Nephron progenitor cell (in vitro differentiated cells): ENCODE measurements around the gene LRRTM3.

ENCODE experiments used
- DNase-seq: peaks from one replicate; pipeline ENCODE4 v3.0.0; 2021
- H3K27ac Mint-ChIP-seq: 2 replicates; pipeline ENCODE4 v1.8.0; 2021; ENCODE audit warnings: mild to moderate bottlenecking, moderate library complexity, mixed read lengths
- H3K27me3 Mint-ChIP-seq: 2 replicates; pipeline ENCODE4 v1.8.0; 2021; ENCODE audit warnings: mild to moderate bottlenecking, low read depth, mixed read lengths; ENCODE audit not compliant: poor library complexity
- H3K36me3 Mint-ChIP-seq: 2 replicates; pipeline ENCODE4 v1.8.0; 2021; ENCODE audit warnings: low read depth, mixed read lengths
- H3K4me1 Mint-ChIP-seq: 2 replicates; pipeline ENCODE4 v1.8.0; 2021; ENCODE audit warnings: mixed read lengths
- H3K4me3 Mint-ChIP-seq: 2 replicates; pipeline ENCODE4 v1.8.0; 2021; ENCODE audit warnings: mild to moderate bottlenecking, moderate library complexity, mixed read lengths
- H3K9me3 Mint-ChIP-seq: 2 replicates; pipeline ENCODE4 v1.8.0; 2021; ENCODE audit warnings: mild to moderate bottlenecking, moderate library complexity, mixed read lengths
- TF ChIP-seq, protein P1 (sequence below): fragments of 200-600 bp; sonication (generic); IDR thresholded peaks from 2 replicates; pipeline ENCODE4 v1.5.0; 2021; ENCODE audit warnings: antibody characterized with exemption

The LRRTM3 gene

DNA sequence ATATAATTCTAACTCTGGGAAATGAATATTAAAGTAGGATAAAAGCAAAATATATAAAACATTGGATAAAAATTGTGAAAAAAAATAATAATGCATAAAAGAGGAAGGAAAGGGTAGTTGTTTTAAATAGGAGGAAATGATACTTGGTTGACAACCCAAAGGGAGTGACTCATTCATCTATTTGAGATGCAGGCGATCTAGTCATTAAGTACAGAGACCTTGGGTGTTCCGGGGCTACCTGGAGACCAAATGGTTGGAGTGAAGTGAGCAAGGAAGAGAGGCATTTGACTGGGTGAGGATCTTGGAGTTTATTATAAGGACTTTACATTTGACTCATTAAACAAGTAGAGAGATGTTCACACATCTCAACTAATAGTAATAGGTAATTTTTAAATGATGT lies 111.0 kb downstream of the LRRTM3 start:
- H3K27ac Mint-ChIP-seq: no peak overlapping the region
- TF ChIP-seq, protein P1, sequence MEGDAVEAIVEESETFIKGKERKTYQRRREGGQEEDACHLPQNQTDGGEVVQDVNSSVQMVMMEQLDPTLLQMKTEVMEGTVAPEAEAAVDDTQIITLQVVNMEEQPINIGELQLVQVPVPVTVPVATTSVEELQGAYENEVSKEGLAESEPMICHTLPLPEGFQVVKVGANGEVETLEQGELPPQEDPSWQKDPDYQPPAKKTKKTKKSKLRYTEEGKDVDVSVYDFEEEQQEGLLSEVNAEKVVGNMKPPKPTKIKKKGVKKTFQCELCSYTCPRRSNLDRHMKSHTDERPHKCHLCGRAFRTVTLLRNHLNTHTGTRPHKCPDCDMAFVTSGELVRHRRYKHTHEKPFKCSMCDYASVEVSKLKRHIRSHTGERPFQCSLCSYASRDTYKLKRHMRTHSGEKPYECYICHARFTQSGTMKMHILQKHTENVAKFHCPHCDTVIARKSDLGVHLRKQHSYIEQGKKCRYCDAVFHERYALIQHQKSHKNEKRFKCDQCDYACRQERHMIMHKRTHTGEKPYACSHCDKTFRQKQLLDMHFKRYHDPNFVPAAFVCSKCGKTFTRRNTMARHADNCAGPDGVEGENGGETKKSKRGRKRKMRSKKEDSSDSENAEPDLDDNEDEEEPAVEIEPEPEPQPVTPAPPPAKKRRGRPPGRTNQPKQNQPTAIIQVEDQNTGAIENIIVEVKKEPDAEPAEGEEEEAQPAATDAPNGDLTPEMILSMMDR: no peak
- no peaks in the 10 kb centered on the region for H3K27me3 Mint-ChIP-seq
- DNase-seq: no peak
- no peaks in the 10 kb centered on the region for H3K4me1 Mint-ChIP-seq
- no peaks in the 10 kb centered on the region for H3K36me3 Mint-ChIP-seq
- no peaks in the 10 kb centered on the region for H3K9me3 Mint-ChIP-seq
- H3K4me3 Mint-ChIP-seq: no peak overlapping the region

DNA sequence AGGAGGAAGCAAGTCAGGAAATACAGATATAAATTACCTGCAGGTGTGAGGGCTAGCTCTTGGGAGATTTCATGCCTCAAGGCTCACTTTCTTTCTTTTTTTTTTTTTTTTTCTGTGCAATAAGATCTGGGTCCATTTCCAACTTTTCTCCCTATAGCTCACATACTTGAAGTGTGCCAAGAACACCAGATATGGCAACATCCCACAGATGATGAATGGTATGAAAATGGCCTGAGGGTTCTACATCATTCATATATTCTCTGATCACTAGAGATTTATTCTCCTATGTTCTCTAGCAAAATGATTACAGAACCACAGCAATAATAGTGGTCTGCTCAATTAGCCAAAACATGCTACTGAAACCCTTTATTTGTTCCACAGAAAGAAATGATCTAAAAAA lies 117.2 kb downstream of the LRRTM3 start:
- no peaks in the 10 kb centered on the region for H3K9me3 Mint-ChIP-seq
- TF ChIP-seq, protein P1: no peak
- no peak overlapping the region for H3K27ac Mint-ChIP-seq
- DNase-seq: no peak
- H3K27me3 Mint-ChIP-seq: no peaks in the 10 kb centered on the region
- H3K4me3 Mint-ChIP-seq: no peak overlapping the region
- H3K4me1 Mint-ChIP-seq: peaks cover 7% of the 10 kb centered on the region
- no peaks in the 10 kb centered on the region for H3K36me3 Mint-ChIP-seq

- no peak for DNase-seq
- H3K27me3 Mint-ChIP-seq: no peaks in the 10 kb centered on the region
- H3K27ac Mint-ChIP-seq: no peak overlapping the region
- no peaks in the 10 kb centered on the region for H3K36me3 Mint-ChIP-seq
- TF ChIP-seq, protein P1: no peak
- no peak overlapping the region for H3K4me3 Mint-ChIP-seq
- H3K4me1 Mint-ChIP-seq: peaks cover 7% of the 10 kb centered on the region
- no peaks in the 10 kb centered on the region for H3K9me3 Mint-ChIP-seq
These were observed 119.6 kb downstream of the LRRTM3 start for GRCh38 chr10:67045404-67045803.

GRCh38 chr10:67046507-67046906 lies 120.7 kb downstream of the LRRTM3 start:
- Mint-ChIP-seq H3K9me3 (no peaks in the 10 kb centered on the region), H3K27ac (no peak overlapping the region), H3K27me3 (no peaks in the 10 kb centered on the region), H3K36me3 (no peaks in the 10 kb centered on the region), H3K4me3 (no peak overlapping the region), H3K4me1 (peaks cover 7% of the 10 kb centered on the region)
- no peak for DNase-seq
- TF ChIP-seq, protein P1: no peak

- TF ChIP-seq, protein P1: no peak
- no peak for DNase-seq
- no peaks in the 10 kb centered on the region for H3K9me3 Mint-ChIP-seq
- peaks cover 7% of the 10 kb centered on the region for H3K4me1 Mint-ChIP-seq
- no peak overlapping the region for H3K4me3 Mint-ChIP-seq
- no peaks in the 10 kb centered on the region for H3K27me3 Mint-ChIP-seq
- H3K36me3 Mint-ChIP-seq: no peaks in the 10 kb centered on the region
- no peak overlapping the region for H3K27ac Mint-ChIP-seq
These were observed 124.2 kb downstream of the LRRTM3 start for GRCh38 chr10:67049988-67050387.

DNA sequence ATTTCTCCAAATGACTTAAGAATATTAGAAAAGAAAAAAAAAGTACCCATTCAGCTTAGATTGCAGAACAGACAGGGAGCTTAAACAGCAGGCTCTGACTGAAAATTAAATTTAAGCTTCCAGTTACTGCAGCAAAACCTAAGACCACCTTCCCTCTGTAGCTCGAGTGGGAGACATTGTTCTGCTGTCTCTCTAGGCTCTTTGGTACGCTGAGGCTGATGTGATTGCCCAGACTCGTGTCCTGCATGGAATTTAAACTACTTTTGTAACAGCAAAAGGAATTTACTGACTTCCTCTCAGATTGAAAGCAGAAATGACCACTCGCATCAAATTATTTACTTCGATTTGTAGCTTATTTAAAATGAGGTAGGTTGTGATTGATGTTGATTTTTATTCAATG lies 124.6 kb downstream of the LRRTM3 start:
- Mint-ChIP-seq H3K4me1 (peaks cover 7% of the 10 kb centered on the region), H3K27ac (no peak overlapping the region), H3K4me3 (no peak overlapping the region), H3K27me3 (no peaks in the 10 kb centered on the region), H3K9me3 (no peaks in the 10 kb centered on the region), H3K36me3 (no peaks in the 10 kb centered on the region)
- no peak for DNase-seq
- TF ChIP-seq, protein P1: no peak
